HG02885 (cell line): ENCODE measurements around the gene UBXN10.

Experiments
- ATAC-seq: cut with Tn5 transposase; IDR thresholded peaks from one replicate; pipeline ENCODE4 v1.9.1; 2021; ENCODE audit warnings: mild to moderate bottlenecking; ENCODE audit not compliant: unreplicated experiment, poor library complexity

The UBXN10 gene

GRCh38 chr1:20233394-20233793 is 47.5 kb downstream of the UBXN10 start:
- no peak for ATAC-seq

GRCh38 chr1:20233866-20234265 is 48.0 kb downstream of the UBXN10 start:
- no peak for ATAC-seq

- ATAC-seq = no peak
Measured at GRCh38 chr1:20234788-20235535, 49.1 kb downstream of the UBXN10 start.

GRCh38 chr1:20237646-20238045 is 51.8 kb downstream of the UBXN10 start:
- no peak for ATAC-seq

GRCh38 chr1:20240012-20240411 is 54.1 kb downstream of the UBXN10 start:
- ATAC-seq = no peak

GRCh38 chr1:20242890-20243479 is 57.1 kb downstream of the UBXN10 start:
- ATAC-seq = no peak
